Parathyroid adenoma (tissue), 2 donors: ENCODE measurements around the gene OPCML.

Experiments
- H2AFZ ChIP-seq: fragments of 300-600 bp; sonication (generic); one replicate; pipeline ENCODE4 v1.7.0; 2017; ENCODE audit warnings: antibody characterized with exemption, mild to moderate bottlenecking
- H3K27ac ChIP-seq: fragments of 300-600 bp; sonication (generic); one replicate; pipeline ENCODE4 v1.7.0; 2017
- H3K27me3 ChIP-seq: fragments of 300-600 bp; sonication (generic); one replicate; pipeline ENCODE4 v1.7.0; 2017; ENCODE audit warnings: low read length; ENCODE audit not compliant: control insufficient read depth, insufficient read depth
- H3K36me3 ChIP-seq: fragments of 300-600 bp; sonication (generic); one replicate; pipeline ENCODE4 v1.7.0; 2017; ENCODE audit warnings: low read length; ENCODE audit not compliant: control insufficient read depth, insufficient read depth
- H3K4me1 ChIP-seq: fragments of 300-600 bp; sonication (generic); one replicate; pipeline ENCODE4 v1.7.0; 2017; ENCODE audit warnings: control low read depth
- H3K4me2 ChIP-seq: fragments of 300-600 bp; sonication (generic); one replicate; pipeline ENCODE4 v1.7.0; 2017; ENCODE audit warnings: low read length
- H3K4me3 ChIP-seq: fragments of 300-600 bp; sonication (generic); one replicate; pipeline ENCODE4 v1.7.0; 2017; ENCODE audit warnings: low read depth, low read length
- H3K79me2 ChIP-seq: fragments of 300-600 bp; sonication (generic); one replicate; pipeline ENCODE4 v1.7.0; 2017; ENCODE audit warnings: control low read depth
- H3K9ac ChIP-seq: fragments of 300-600 bp; sonication (generic); one replicate; pipeline ENCODE4 v1.7.0; 2017; ENCODE audit warnings: mild to moderate bottlenecking
- H3K9me3 ChIP-seq: fragments of 300-600 bp; sonication (generic); one replicate; pipeline ENCODE4 v1.7.0; 2017; ENCODE audit warnings: low read length; ENCODE audit not compliant: control insufficient read depth
- TF ChIP-seq, protein P1 (sequence below): fragments of 300-600 bp; sonication (generic); IDR thresholded peaks from one replicate; pipeline ENCODE4 v1.7.0; 2017; ENCODE audit warnings: antibody characterized with exemption, mild to moderate bottlenecking
- donor health status: primary hyperparathyroidism.

Gene OPCML

DNA sequence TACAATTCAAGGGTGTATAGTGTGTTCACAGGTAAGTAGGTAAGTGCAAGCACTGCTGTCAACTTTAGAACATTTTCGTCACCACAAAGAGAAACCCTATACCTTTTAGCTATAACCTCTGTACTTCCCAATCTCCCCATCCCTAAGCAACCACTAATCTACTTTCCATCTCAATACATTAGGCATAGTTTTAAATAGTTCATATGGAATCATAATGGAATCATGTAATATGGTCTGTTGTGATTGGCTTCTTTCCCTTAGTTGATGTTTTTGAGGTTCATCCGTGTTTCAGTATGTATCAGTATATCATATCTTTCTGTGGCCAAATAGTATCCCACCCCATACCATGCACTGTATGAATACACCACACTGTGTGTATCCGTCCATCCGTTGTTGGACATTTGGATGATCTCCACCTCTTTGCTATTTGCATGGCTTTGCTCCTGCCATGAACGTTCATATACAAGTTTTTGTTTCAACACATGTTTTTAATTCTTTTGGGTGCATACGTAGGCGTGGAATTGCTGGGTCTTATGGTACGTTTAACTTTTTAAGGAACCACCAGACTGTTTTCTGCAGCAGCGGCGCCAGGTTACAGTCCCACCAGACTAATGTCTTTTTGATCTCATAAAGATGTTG, 27.7 kb upstream of the OPCML start:
- TF ChIP-seq, protein P1, sequence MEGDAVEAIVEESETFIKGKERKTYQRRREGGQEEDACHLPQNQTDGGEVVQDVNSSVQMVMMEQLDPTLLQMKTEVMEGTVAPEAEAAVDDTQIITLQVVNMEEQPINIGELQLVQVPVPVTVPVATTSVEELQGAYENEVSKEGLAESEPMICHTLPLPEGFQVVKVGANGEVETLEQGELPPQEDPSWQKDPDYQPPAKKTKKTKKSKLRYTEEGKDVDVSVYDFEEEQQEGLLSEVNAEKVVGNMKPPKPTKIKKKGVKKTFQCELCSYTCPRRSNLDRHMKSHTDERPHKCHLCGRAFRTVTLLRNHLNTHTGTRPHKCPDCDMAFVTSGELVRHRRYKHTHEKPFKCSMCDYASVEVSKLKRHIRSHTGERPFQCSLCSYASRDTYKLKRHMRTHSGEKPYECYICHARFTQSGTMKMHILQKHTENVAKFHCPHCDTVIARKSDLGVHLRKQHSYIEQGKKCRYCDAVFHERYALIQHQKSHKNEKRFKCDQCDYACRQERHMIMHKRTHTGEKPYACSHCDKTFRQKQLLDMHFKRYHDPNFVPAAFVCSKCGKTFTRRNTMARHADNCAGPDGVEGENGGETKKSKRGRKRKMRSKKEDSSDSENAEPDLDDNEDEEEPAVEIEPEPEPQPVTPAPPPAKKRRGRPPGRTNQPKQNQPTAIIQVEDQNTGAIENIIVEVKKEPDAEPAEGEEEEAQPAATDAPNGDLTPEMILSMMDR, result no peak
- Histone ChIP-seq H3K27ac (no peak overlapping the region), H3K79me2 (no peaks in the 10 kb centered on the region), H3K4me3 (no peak overlapping the region), H3K9ac (no peak overlapping the region), H3K27me3 (no peaks in the 10 kb centered on the region), H3K4me2 (no peak overlapping the region), H3K36me3 (no peaks in the 10 kb centered on the region), H2AFZ (no peak overlapping the region), H3K9me3 (no peaks in the 10 kb centered on the region), H3K4me1 (no peaks in the 10 kb centered on the region)

DNA sequence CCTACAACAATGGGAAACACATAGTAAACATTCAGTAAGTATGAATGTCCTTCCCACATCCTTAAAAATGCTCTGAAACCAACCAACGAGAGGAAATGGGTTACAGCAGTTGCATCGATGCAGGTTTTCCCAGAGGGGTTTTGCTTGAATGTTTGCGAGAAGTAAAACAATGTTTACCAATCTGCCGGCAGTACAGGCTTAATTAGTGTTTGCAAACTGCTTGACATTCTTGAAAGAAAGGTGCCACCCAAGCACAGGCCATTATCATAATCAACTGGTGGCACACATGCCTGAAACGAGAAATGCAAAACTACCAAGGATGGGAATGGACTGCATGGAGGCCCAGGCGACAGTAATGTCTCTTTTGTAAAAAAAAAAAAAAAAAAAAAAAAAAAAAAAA, 27.1 kb upstream of the OPCML start:
- Histone ChIP-seq H2AFZ (no peak overlapping the region), H3K27me3 (no peaks in the 10 kb centered on the region), H3K27ac (no peak overlapping the region), H3K4me2 (no peak overlapping the region), H3K4me1 (no peaks in the 10 kb centered on the region), H3K9ac (no peak overlapping the region), H3K4me3 (no peak overlapping the region), H3K79me2 (no peaks in the 10 kb centered on the region), H3K9me3 (no peaks in the 10 kb centered on the region), H3K36me3 (no peaks in the 10 kb centered on the region)
- TF ChIP-seq, protein P1, result no peak

DNA sequence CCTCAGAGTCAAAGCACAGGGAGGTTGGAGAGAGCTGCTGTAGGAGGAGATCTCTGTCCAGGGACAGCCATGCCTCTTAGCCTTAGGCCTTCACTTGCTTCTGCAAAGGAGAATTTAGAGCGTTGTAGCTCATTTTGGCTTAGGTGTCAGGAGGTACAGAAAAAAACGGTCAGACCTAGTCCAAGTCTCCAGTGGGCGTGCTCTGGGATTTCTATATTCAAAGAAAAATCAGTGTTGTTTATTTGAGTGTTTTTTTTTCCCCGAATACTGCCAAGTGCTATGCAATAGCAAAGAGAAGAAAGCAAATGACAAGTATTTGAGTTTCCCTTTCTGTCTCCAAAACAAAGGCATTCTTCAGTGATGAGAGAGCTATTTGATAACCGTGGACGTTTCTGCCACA, 22.7 kb upstream of the OPCML start:
- Histone ChIP-seq H3K4me2 (no peak overlapping the region), H3K79me2 (no peaks in the 10 kb centered on the region), H3K27me3 (no peaks in the 10 kb centered on the region), H3K9ac (no peak overlapping the region), H3K27ac (no peak overlapping the region), H3K9me3 (no peaks in the 10 kb centered on the region), H2AFZ (no peak overlapping the region), H3K4me1 (no peaks in the 10 kb centered on the region), H3K4me3 (no peak overlapping the region), H3K36me3 (no peaks in the 10 kb centered on the region)
- TF ChIP-seq, protein P1, result no peak

DNA sequence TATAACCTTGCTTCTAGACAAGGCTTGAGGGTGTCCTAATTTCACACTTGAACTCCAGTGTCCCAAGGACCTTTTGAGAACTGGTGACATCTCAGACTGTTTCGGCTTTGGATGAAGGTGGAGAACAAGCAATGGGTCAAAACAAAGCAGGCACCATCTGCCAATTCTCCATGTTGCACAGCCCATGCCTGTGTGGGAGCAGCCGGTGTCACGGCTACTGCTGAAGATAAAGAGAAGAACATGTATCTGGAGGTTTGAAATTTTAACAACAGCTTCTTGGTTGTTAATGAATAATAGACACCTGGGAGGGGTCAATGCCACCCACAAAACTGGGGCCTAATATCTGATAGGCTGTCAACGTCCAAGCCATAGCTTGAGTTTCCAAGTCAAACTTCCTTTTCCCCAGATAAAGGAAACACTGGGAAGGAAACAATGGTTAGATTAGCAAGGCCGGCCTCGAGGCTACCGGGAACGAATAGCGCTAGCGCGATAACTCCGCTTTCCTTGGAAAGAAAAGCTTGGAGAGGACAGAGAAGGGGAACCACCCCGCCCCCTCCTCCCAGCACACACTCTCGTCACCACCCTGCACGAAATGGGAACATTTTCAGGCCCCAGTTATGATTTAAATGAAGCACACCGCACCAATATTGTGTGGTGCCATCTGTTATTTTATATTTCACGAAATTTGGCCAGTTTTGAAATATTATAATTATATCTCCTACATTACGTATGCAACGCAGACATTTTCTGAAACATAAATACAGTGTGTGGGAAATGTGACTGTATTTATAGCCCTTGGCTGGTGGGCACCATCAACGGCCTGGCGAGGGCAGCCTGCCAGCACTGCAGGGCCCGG, 21.8 kb upstream of the OPCML start:
- Histone ChIP-seq H3K4me1 (no peaks in the 10 kb centered on the region), H3K4me3 (no peak overlapping the region), H3K27ac (no peak overlapping the region), H3K79me2 (no peaks in the 10 kb centered on the region), H3K9ac (no peak overlapping the region), H3K4me2 (no peak overlapping the region), H2AFZ (no peak overlapping the region), H3K27me3 (no peaks in the 10 kb centered on the region), H3K9me3 (no peaks in the 10 kb centered on the region), H3K36me3 (no peaks in the 10 kb centered on the region)
- TF ChIP-seq, protein P1, result no peak
